Measurements from ENCODE around the gene TMEM151B.

DNA sequence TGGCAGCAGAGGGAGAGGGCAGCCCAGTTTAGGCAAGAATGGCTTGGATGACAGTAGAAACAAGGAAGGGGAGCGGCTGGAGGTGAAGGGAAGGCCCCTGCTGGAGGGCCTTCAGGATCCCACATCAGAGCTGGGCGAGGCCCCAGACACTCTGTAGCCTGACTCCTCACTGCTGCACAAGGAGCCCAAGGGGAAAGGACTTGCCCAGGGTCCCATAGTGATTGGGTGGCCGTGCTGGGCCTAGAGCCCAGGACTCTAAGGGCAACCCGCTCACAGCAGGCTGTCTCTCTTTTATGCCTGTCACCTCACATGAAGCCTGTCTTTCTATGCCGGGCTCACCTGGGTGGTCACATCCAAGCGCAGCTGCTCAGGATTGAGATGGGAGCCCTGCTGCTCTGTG, 33.6 kb downstream of the TMEM151B start:
- TF ChIP-seq, protein P1, sequence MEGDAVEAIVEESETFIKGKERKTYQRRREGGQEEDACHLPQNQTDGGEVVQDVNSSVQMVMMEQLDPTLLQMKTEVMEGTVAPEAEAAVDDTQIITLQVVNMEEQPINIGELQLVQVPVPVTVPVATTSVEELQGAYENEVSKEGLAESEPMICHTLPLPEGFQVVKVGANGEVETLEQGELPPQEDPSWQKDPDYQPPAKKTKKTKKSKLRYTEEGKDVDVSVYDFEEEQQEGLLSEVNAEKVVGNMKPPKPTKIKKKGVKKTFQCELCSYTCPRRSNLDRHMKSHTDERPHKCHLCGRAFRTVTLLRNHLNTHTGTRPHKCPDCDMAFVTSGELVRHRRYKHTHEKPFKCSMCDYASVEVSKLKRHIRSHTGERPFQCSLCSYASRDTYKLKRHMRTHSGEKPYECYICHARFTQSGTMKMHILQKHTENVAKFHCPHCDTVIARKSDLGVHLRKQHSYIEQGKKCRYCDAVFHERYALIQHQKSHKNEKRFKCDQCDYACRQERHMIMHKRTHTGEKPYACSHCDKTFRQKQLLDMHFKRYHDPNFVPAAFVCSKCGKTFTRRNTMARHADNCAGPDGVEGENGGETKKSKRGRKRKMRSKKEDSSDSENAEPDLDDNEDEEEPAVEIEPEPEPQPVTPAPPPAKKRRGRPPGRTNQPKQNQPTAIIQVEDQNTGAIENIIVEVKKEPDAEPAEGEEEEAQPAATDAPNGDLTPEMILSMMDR (IDR thresholded peaks at IDR 0.05 in 8 of 11, conservative IDR thresholded peaks at IDR 0.05 in 3 of 11): no peak
- no peak for TF ChIP-seq POLR2A (IDR thresholded peaks at IDR 0.05)
- no peak for TF ChIP-seq POLR2AphosphoS5 (IDR thresholded peaks at IDR 0.05)

Data from spleen (tissue), 7 donors.